GM19467 (cell line): ENCODE data around the gene MYO6.
A peak's percentile ranks its signal among the peaks of the same experiment; 100 is the strongest.
"Not testable (repeated sequence)": the region's sequence is repeated elsewhere in the genome, so short reads cannot be mapped to it uniquely, and the experiment has no call there.

Source experiments
- ATAC-seq: cut with Tn5 transposase; IDR thresholded peaks from one replicate; pipeline ENCODE4 v1.9.1; 2021; ENCODE audit warnings: mild to moderate bottlenecking, moderate library complexity; ENCODE audit not compliant: unreplicated experiment

MYO6 gene

DNA sequence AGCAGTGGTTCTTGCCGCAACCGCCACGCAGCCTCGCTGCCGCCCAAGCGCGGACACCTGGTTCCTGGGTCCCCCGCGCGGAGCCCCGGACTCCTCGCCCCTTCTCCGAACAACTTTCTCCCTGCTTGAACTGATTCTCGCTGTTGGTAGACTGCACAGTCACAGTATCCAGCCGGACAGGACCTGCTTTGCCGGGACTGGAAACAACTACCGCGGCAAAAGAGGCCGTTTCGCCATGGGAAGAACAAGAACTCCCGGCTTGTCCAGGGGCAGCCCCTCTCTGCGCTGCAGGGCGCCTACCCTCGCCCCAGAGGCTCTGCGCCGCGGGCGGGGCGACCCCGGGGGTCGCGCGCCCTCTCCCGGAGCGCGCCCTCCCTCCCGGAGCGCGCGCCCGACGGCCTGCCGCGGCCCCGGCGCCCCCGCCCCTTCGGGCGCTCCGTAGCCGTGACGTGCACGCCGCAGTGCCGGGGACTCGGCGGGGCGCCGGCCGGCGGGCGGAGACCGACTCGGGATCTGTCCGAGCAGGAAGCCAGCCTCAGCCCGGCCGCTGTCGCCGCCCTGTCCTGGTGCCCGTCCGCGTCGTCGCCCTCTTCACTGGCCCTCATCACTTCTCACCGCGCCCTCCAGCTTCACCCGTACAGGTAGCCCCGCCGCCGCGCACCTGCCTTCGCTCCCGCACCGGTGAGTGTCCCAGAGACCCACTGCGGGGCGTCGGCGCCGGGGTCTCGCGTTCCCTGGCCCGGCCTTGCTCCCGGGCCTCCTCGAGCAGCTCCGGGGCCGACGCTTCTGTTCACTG, at the start of gene MYO6:
TSS of gene MYO6 (plus strand) at position 497 of the 796 bp plus-strand sequence. CDS start 68,309 bp downstream, outside the sequence.
- ATAC-seq: peak; percentile 75

GRCh38 chr6:75708334-75708733, 40.7 kb upstream of the MYO6 start:
- ATAC-seq: not testable (repeated sequence)

- ATAC-seq: no peak
These were observed 37.9 kb upstream of the MYO6 start for GRCh38 chr6:75711173-75711572.

DNA sequence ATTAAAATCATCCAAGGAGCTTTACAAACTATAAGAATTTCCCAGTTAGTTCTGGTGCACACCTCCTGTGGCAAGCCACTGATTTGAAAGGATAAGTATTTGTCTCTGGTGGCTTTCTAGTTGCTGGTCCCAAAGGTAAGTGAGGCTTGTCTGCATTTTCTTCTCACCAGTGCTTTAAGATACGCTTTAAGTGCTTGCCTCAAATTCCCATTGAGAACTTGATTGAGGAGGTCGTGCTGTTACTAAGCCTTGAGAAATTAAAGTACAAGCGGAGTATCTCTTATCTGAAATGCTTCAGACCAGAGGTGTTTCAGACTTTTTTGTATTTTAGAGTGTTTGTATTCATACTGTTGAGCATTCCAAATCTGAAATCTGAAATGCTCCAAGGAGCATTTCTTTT, 29.9 kb upstream of the MYO6 start:
- ATAC-seq: no peak

DNA sequence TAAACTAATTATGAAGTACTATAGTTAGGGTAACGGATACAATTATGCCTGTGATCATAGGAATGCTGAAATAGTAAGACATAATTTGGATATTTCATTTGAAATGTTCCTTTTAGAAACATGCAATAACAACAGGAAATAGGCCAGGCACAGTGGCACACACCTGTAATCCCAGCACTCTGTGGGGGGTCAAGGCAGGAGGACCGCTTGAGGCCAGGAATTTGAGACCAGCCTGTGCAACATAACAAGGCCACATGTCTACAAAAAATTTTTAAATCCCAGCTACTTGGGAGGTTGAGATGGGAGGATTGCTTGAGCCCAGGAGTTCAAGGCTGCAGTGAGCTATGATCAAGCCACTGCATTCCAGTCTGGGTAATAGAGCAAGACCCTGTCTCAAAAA, 25.7 kb upstream of the MYO6 start:
- no peak for ATAC-seq

GRCh38 chr6:75727206-75727605, 21.8 kb upstream of the MYO6 start:
- ATAC-seq: no peak

DNA sequence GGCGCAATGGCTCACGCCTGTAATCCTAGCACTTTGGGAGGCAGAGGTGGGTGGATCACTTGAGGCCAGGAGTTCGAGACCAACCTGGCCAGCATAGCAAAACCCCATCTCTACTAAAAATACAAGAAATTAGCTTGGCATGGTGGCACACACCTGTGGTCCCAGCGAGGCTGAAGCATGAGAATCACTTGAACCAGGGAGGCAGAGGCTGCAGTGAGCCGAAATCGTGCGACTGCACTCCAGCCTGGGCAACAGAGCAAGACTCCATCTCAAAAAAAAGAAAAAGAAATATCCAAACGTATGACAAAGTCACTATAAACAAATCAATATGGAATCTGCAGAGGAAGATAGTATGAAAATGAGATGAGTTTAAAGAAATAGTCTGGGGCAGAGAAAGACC, 18.0 kb upstream of the MYO6 start:
- ATAC-seq: not testable (repeated sequence)

DNA sequence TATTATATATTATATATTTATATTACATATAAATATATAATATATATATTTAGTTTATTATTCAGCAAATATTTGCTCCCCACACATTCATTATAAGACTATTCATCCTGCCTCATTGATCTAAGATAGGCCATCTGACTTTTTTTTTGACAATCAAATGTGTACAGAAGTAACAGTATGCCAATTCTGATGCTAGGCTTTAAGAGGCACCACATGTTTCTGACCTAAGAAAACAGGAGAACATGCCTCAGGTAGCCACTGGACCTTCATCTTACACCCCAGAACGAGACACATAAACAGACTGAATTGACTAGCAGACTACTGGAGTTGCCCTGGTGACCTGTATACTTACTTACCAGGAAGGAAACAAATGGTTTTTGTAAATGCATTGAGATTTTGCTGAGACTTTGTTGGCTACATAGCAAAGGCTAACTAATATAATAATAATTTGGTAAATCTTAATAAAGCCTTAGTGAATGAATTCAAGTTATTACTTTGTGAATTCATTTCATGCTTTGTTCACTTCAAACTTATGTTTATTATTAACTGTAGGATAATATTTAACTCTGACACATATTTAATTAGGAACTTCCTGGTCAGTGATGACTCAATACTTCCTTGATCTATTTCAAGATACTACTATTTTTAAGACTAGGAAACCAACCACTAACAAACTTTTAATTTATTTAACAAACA, 13.4 kb upstream of the MYO6 start:
- ATAC-seq: peak; percentile 88

GRCh38 chr6:75743971-75744370, 5.1 kb upstream of the MYO6 start:
- no peak for ATAC-seq

DNA sequence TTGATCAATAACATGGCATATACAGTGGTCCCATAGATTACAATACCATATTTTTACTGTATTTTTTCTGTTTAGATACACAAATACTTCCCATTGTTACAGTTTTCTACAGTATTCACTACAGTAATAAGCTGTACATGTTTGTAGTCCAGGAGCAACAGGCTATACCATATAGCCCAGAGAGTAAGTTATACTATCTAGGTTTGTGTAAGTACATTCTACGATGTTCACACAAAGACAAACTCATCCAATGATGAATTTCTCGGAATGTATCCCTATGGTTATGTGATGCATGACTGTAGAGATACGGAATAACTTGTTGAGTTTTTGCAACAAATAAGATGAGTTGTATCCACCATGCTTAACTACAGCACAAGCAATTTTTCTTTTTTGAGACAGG, 3.6 kb upstream of the MYO6 start:
- ATAC-seq: no peak

- ATAC-seq: no peak
These were observed 2.8 kb upstream of the MYO6 start for GRCh38 chr6:75746221-75746620.

DNA sequence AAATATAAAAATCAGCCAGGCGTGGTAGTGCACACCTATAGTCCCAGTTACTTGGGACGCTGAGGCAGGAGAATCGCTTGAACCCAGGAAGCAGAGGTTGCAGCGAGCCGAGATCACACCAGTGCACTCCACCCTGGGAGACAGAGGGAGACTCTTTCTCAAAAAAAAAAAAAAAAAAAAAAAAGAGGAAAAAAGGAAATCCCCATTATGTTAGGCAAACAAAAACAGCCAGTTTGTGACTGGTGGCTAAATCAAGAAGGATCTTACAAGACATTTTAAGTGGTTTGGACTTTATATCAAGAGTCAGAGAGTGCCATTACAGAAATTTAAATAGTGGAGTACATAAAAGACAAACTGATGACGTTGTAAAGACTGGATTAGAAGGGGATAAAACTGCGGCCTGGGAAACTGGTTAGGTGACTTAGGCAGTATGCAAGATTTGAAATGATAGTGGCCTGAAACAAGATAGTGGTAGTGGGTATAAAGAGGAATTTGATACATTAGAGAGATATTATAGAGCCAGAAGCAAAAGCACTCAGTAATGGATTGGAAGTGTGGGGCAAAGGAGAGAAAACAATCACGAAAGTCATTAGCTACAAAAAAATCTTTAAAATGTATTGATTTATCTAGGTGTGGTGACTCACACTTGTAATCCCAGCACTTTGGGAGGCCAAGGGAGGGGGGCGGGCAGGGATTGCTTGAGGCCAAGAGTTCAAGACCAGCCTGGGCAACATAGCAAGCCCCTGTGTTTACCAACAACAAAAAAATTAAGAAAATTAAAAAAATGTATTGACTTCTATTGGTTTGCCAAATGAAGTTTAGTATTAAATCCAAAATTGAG, 1.7 kb upstream of the MYO6 start:
- ATAC-seq: no peak

DNA sequence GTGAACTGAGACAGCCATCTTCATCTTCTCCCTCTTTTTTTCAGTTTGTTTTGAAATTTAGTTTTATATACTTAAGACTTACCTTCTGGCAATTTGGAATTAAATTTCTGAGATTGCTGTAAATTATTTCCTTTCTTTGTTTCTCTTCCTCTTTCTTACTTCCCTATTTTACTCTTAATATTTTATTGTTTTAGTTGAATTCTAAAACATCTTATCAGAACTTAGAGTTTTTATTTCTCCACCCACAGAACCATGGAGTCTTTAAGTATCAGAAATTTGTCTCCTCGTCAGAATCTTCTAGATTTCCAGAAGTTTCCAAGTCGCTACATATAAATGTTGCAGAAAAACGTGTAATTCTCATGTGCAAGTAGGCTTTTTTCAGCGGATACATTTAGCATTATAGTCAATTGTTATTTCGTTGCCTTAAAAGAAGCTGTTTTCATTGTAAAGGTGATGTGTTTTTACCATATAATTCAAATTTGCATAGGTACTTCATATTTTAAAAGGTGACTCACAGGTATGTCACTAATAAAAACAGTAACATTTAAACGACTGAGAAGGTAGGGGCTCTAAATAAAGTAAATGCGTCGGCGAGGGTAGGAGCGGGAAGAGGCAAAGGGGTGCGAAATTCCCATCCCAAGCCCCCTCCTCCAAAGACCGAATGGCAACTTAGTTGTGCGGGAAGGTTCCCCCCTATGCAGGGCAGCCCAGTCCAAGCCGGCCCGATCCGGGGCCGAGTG, 866 bp upstream of the MYO6 start:
- ATAC-seq: no peak

- ATAC-seq: no peak
These were observed 2.4 kb downstream of the MYO6 start for GRCh38 chr6:75751443-75751842.

DNA sequence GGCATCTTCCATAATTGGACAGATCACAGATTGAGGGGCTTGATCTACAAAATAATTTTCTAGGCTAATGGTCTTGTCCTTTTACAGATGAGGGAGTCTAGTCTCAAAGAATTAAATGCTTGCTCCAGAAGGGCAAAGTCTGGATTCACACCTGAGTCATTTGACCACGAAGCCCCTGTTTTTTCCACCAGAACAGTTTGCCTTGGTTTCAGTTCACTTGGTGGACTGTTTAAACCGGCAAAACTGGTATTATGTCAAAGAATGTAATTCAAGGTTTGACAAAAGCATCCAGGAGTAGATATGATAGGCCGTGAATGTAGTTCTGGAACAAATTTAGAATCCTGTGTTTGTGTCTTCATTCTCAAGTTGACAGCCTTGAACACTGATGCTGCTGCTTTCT, 3.3 kb downstream of the MYO6 start:
- ATAC-seq: no peak

GRCh38 chr6:75755704-75756103, 6.7 kb downstream of the MYO6 start:
- no peak for ATAC-seq

- no peak for ATAC-seq
These were observed 8.3 kb downstream of the MYO6 start for GRCh38 chr6:75757295-75757694.

DNA sequence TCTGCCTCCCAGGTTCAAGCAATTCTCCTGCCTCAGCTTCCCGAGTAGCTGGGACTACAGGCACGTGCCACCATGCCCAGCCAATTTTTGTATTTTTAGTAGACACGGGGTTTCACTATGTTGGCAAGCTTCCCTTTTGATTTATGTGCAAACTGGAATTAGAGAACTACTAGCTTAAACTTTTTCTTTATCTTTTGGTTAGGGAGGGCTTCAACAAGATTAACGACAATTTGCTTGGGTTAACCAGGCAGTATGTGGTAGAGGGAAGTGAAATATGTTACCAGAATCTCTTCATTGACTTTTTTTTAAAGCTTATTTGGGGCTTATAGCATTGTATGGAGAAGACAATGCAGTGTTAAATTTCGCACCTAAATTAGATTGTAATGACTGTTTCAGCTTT, 9.0 kb downstream of the MYO6 start:
- no peak for ATAC-seq

DNA sequence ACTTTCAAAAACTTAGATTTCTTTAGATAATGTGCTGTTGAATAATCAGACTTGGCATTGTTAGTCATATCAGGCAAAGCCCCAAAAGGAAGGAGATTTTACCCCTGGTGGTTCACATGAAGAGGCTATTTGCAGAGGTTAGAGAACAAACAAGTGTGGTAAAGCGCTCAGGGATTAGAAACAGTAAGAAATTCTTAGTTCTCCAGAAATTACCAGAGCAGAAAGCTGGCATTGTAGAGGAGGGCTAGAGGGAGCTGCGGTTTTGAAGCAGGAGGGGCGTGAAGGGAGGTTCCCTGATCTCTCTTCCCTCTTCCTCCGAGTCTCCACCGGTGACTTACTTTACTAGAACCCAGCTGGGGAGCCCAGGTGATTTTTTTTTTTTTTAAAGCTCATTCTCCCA, 10.2 kb downstream of the MYO6 start:
- ATAC-seq: no peak

DNA sequence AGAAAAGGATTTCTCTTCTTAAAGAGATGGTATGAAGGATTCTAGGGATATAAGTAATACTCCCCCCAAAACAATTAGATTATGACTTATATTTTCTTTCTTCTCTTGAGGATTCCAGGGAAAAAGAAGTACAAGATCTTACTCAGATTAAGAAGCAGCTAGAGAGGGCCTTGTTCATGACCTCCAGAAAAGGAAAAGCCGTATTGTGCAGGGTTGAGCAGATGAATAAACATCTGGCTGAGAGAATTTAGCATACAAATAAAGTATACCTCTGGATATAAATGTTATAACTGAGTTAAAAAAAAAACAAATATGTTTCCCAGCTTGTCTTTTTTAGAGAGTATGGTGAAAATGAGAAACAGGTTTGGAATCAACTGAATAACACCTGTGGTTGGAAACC, 11.3 kb downstream of the MYO6 start:
- ATAC-seq: no peak

- ATAC-seq: no peak
These were observed 12.4 kb downstream of the MYO6 start for GRCh38 chr6:75761489-75761888.
